K562 (cell line): ENCODE results near the gene OVCA2.

Experiments
- ETV6 ChIP-seq, 3 experiments: fragments of 150-350 bp in 1 of 3; sonication (generic) in 1 of 3; formaldehyde crosslinking in 1 of 3; IDR thresholded peaks; 2 replicates each; pipeline versions ENCODE4 v1.6.1 to v1.8.0; 2014 to 2022; ENCODE audit warnings: borderline replicate concordance in 2 of 3, low read depth in 2 of 3, antibody characterized with exemption in 1 of 3, low read length in 1 of 3, mild to moderate bottlenecking in 1 of 3, missing genetic modification reagents in 1 of 3
- MTA1 ChIP-seq: fragments of 450-650 bp; IDR thresholded peaks from 2 replicates; pipeline ENCODE4 v1.6.1; 2017; ENCODE audit warnings: borderline replicate concordance

- TF ChIP-seq ETV6 (IDR thresholded peaks at IDR 0.05; ENCODE audit: borderline replicate concordance in 1 of 2, low read depth in 2 of 2, low read length in 1 of 2) = no peak
- no peak for TF ChIP-seq ETV6 (CRISPR knock-in tag; IDR thresholded peaks at IDR 0.05; ENCODE audit: borderline replicate concordance)
- TF ChIP-seq MTA1 = no peak
Measured at GRCh38 chr17:2056206-2057174, 14.7 kb downstream of the OVCA2 start.
